ENCODE results near the gene GRIK4.

The GRIK4 gene

DNA sequence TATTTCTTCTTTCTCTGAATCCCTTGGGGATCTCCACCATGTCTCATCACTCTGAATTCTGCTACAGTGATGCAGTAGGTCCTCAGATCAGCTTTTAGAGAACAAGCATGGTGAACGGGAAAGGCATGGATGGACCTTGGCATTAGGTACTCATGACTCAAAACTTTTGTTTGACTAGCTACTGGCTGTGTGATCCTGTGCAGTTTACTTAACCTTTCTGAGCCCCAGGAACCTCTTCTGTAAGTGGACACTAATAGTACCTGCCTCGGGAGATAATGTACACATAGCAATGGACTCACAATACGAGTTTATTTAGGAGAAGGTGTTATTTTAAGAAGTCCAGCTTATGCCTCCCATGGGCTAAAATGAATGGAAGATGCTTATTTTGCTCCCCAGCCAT is 327.7 kb downstream of the GRIK4 start:
- Histone ChIP-seq H3K9me3 (ENCODE audit: control insufficient read depth in 2 of 2, low read length in 2 of 2) (no peaks in the 10 kb centered on the region), H3K27me3 (ENCODE audit: control insufficient read depth in 2 of 2, insufficient read depth in 2 of 2, low read length in 2 of 2) (peaks cover 0 to 2% of the 10 kb centered on the region in 2 donors), H3K27ac (ENCODE audit: low read depth in 2 of 2, low read length in 2 of 2) (no peak overlapping the region), H3K36me3 (ENCODE audit: control insufficient read depth in 2 of 2, insufficient read depth in 2 of 2, low read length in 2 of 2) (no peaks in the 10 kb centered on the region), H3K9ac (ENCODE audit: low read depth in 1 of 2, low read length in 2 of 2) (no peak overlapping the region), H3K4me3 (ENCODE audit: low read length in 2 of 2) (no peak overlapping the region), H3K4me1 (ENCODE audit: control insufficient read depth in 2 of 2, insufficient read depth in 2 of 2, low read length in 2 of 2) (no peaks in the 10 kb centered on the region)

DNA sequence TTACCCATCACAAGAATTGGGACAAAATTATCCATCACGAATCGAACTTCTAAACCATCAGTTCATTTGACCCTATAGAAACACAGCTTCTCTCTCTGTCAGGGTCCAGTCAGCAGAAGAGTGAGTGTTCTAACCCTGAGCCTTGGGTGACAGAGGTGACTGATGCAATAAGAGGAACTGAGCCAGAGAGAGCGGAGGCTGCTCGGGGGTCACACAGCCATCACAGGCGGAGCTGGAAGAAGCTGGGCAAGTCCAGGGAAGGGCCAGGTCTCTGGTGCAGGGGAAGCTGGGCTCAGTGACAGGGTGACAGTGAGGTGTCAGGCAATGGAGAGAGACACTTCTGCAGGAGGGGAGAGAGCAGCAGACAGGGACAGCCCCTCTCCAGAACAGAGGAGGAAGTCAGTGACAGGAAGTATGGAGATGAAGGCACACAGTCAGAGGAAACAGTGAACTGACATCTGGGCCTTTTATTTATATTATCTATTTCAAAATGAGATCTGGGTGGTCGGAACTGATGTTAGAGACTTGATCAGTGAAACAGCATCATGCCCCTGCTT is 328.4 kb downstream of the GRIK4 start:
- H3K9me3 ChIP-seq (ENCODE audit: control insufficient read depth in 2 of 2, low read length in 2 of 2), result no peaks in the 10 kb centered on the region
- peaks cover 0 to 2% of the 10 kb centered on the region in 2 donors for H3K27me3 ChIP-seq (ENCODE audit: control insufficient read depth in 2 of 2, insufficient read depth in 2 of 2, low read length in 2 of 2)
- H3K4me3 ChIP-seq (ENCODE audit: low read length in 2 of 2), result no peak overlapping the region
- H3K9ac ChIP-seq (ENCODE audit: low read depth in 1 of 2, low read length in 2 of 2), result no peak overlapping the region
- H3K27ac ChIP-seq (ENCODE audit: low read depth in 2 of 2, low read length in 2 of 2), result no peak overlapping the region
- H3K36me3 ChIP-seq (ENCODE audit: control insufficient read depth in 2 of 2, insufficient read depth in 2 of 2, low read length in 2 of 2), result no peaks in the 10 kb centered on the region
- no peaks in the 10 kb centered on the region for H3K4me1 ChIP-seq (ENCODE audit: control insufficient read depth in 2 of 2, insufficient read depth in 2 of 2, low read length in 2 of 2)

GRCh38 chr11:120840661-120841060 is 329.1 kb downstream of the GRIK4 start:
- Histone ChIP-seq H3K27me3 (ENCODE audit: control insufficient read depth in 2 of 2, insufficient read depth in 2 of 2, low read length in 2 of 2) (peaks cover 0 to 2% of the 10 kb centered on the region in 2 donors), H3K9me3 (ENCODE audit: control insufficient read depth in 2 of 2, low read length in 2 of 2) (no peaks in the 10 kb centered on the region), H3K27ac (ENCODE audit: low read depth in 2 of 2, low read length in 2 of 2) (no peak overlapping the region), H3K9ac (ENCODE audit: low read depth in 1 of 2, low read length in 2 of 2) (no peak overlapping the region), H3K4me3 (ENCODE audit: low read length in 2 of 2) (no peak overlapping the region), H3K36me3 (ENCODE audit: control insufficient read depth in 2 of 2, insufficient read depth in 2 of 2, low read length in 2 of 2) (no peaks in the 10 kb centered on the region), H3K4me1 (ENCODE audit: control insufficient read depth in 2 of 2, insufficient read depth in 2 of 2, low read length in 2 of 2) (no peaks in the 10 kb centered on the region)

DNA sequence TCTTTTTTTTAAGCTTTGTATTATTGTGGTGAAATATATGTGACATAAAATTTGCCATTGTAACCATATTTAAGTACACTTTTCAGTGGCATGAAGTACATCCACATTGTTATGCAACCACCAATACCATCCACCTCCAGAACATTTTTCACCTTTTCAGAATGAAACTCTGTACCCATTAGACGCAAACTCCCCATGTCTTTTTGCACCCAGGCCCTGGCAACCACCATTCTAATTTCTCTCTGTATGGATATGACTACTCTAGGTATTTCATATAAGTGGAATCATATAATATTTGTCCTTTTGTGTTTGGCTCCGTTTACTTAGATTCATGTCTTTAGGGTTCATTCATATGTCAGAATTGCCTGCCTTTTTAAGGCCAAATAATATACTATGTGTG is 329.5 kb downstream of the GRIK4 start:
- Histone ChIP-seq H3K4me1 (ENCODE audit: control insufficient read depth in 2 of 2, insufficient read depth in 2 of 2, low read length in 2 of 2) (no peaks in the 10 kb centered on the region), H3K4me3 (ENCODE audit: low read length in 2 of 2) (no peak overlapping the region), H3K27me3 (ENCODE audit: control insufficient read depth in 2 of 2, insufficient read depth in 2 of 2, low read length in 2 of 2) (peaks cover 0 to 2% of the 10 kb centered on the region in 2 donors), H3K27ac (ENCODE audit: low read depth in 2 of 2, low read length in 2 of 2) (no peak overlapping the region), H3K36me3 (ENCODE audit: control insufficient read depth in 2 of 2, insufficient read depth in 2 of 2, low read length in 2 of 2) (no peaks in the 10 kb centered on the region), H3K9me3 (ENCODE audit: control insufficient read depth in 2 of 2, low read length in 2 of 2) (no peaks in the 10 kb centered on the region), H3K9ac (ENCODE audit: low read depth in 1 of 2, low read length in 2 of 2) (no peak overlapping the region)

- Histone ChIP-seq H3K27me3 (ENCODE audit: control insufficient read depth in 2 of 2, insufficient read depth in 2 of 2, low read length in 2 of 2) (no peaks in the 10 kb centered on the region), H3K4me1 (ENCODE audit: control insufficient read depth in 2 of 2, insufficient read depth in 2 of 2, low read length in 2 of 2) (no peaks in the 10 kb centered on the region), H3K4me3 (ENCODE audit: low read length in 2 of 2) (no peak overlapping the region), H3K9me3 (ENCODE audit: control insufficient read depth in 2 of 2, low read length in 2 of 2) (no peaks in the 10 kb centered on the region), H3K9ac (ENCODE audit: low read depth in 1 of 2, low read length in 2 of 2) (no peak overlapping the region), H3K36me3 (ENCODE audit: control insufficient read depth in 2 of 2, insufficient read depth in 2 of 2, low read length in 2 of 2) (no peaks in the 10 kb centered on the region), H3K27ac (ENCODE audit: low read depth in 2 of 2, low read length in 2 of 2) (no peak overlapping the region)
Measured at GRCh38 chr11:120842195-120842594, 330.6 kb downstream of the GRIK4 start.

DNA sequence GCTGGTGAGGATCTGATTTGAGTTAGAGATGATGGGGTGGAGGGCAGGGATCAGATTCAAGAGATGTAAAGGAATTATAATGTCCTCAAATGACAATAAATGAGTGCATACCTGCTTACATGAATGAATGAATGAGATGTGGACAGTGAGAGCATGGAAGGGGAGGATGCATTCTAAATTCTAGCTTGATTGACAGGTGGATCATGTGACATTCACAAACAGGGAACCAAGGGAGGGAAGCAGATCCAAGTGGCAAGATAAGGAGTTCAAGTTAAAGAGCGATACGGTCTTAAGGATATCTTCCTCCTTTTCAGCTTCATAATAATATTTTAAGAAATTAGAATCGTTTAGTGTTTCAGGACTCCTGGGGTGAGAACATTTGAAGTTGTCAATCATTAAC is 341.9 kb downstream of the GRIK4 start:
- Histone ChIP-seq H3K4me1 (ENCODE audit: control insufficient read depth in 2 of 2, insufficient read depth in 2 of 2, low read length in 2 of 2) (no peaks in the 10 kb centered on the region), H3K9ac (ENCODE audit: low read depth in 1 of 2, low read length in 2 of 2) (no peak overlapping the region)

DNA sequence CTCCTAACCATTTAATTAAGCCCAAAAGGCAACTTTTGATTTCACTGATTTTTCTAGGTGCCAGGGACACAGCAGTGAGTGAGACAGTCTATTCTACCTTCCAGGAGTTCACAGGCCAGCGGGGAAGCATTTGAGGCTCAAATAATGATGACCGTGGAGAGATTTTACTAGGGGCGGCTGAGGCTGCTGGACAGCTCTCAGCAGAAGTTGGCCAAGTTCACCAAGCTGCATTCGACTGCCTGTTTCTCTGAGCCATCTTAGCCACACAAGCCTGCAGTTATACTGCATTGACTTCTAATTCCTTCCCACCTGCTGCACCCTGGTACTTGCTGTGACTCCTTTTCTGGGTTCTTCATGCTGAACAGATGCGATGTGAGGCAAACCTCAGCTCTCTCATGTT is 343.4 kb downstream of the GRIK4 start:
- H3K27ac ChIP-seq (ENCODE audit: low read depth in 2 of 2, low read length in 2 of 2), result no peak overlapping the region
- no peaks in the 10 kb centered on the region for H3K4me1 ChIP-seq (ENCODE audit: control insufficient read depth in 2 of 2, insufficient read depth in 2 of 2, low read length in 2 of 2)
- no peaks in the 10 kb centered on the region for H3K27me3 ChIP-seq (ENCODE audit: control insufficient read depth in 2 of 2, insufficient read depth in 2 of 2, low read length in 2 of 2)
- H3K9me3 ChIP-seq (ENCODE audit: control insufficient read depth in 2 of 2, low read length in 2 of 2), result no peaks in the 10 kb centered on the region
- no peak overlapping the region for H3K9ac ChIP-seq (ENCODE audit: low read depth in 1 of 2, low read length in 2 of 2)
- no peak overlapping the region for H3K4me3 ChIP-seq (ENCODE audit: low read length in 2 of 2)
- H3K36me3 ChIP-seq (ENCODE audit: control insufficient read depth in 2 of 2, insufficient read depth in 2 of 2, low read length in 2 of 2), result no peaks in the 10 kb centered on the region

More for the DNA sequence above, 341.9 kb downstream of the GRIK4 start:
- Histone ChIP-seq H3K4me3 (ENCODE audit: low read length in 2 of 2) (no peak overlapping the region), H3K27me3 (ENCODE audit: control insufficient read depth in 2 of 2, insufficient read depth in 2 of 2, low read length in 2 of 2) (no peaks in the 10 kb centered on the region), H3K36me3 (ENCODE audit: control insufficient read depth in 2 of 2, insufficient read depth in 2 of 2, low read length in 2 of 2) (no peaks in the 10 kb centered on the region), H3K27ac (ENCODE audit: low read depth in 2 of 2, low read length in 2 of 2) (no peak overlapping the region), H3K9me3 (ENCODE audit: control insufficient read depth in 2 of 2, low read length in 2 of 2) (no peaks in the 10 kb centered on the region)

GRCh38 chr11:120857508-120857907 is 346.0 kb downstream of the GRIK4 start:
- Histone ChIP-seq H3K9me3 (ENCODE audit: control insufficient read depth in 2 of 2, low read length in 2 of 2) (no peaks in the 10 kb centered on the region), H3K4me3 (ENCODE audit: low read length in 2 of 2) (no peak overlapping the region), H3K27ac (ENCODE audit: low read depth in 2 of 2, low read length in 2 of 2) (no peak overlapping the region), H3K9ac (ENCODE audit: low read depth in 1 of 2, low read length in 2 of 2) (no peak overlapping the region), H3K27me3 (ENCODE audit: control insufficient read depth in 2 of 2, insufficient read depth in 2 of 2, low read length in 2 of 2) (no peaks in the 10 kb centered on the region), H3K4me1 (ENCODE audit: control insufficient read depth in 2 of 2, insufficient read depth in 2 of 2, low read length in 2 of 2) (no peaks in the 10 kb centered on the region), H3K36me3 (ENCODE audit: control insufficient read depth in 2 of 2, insufficient read depth in 2 of 2, low read length in 2 of 2) (no peaks in the 10 kb centered on the region)

- Histone ChIP-seq H3K9me3 (ENCODE audit: control insufficient read depth in 2 of 2, low read length in 2 of 2) (no peaks in the 10 kb centered on the region), H3K36me3 (ENCODE audit: control insufficient read depth in 2 of 2, insufficient read depth in 2 of 2, low read length in 2 of 2) (no peaks in the 10 kb centered on the region), H3K4me3 (ENCODE audit: low read length in 2 of 2) (no peak overlapping the region), H3K27ac (ENCODE audit: low read depth in 2 of 2, low read length in 2 of 2) (no peak overlapping the region), H3K4me1 (ENCODE audit: control insufficient read depth in 2 of 2, insufficient read depth in 2 of 2, low read length in 2 of 2) (no peaks in the 10 kb centered on the region), H3K9ac (ENCODE audit: low read depth in 1 of 2, low read length in 2 of 2) (no peak overlapping the region), H3K27me3 (ENCODE audit: control insufficient read depth in 2 of 2, insufficient read depth in 2 of 2, low read length in 2 of 2) (no peaks in the 10 kb centered on the region)
Measured at GRCh38 chr11:120858740-120859139, 347.2 kb downstream of the GRIK4 start.

- Histone ChIP-seq H3K36me3 (ENCODE audit: control insufficient read depth in 2 of 2, insufficient read depth in 2 of 2, low read length in 2 of 2) (no peaks in the 10 kb centered on the region), H3K9me3 (ENCODE audit: control insufficient read depth in 2 of 2, low read length in 2 of 2) (no peaks in the 10 kb centered on the region), H3K4me3 (ENCODE audit: low read length in 2 of 2) (no peak overlapping the region), H3K27me3 (ENCODE audit: control insufficient read depth in 2 of 2, insufficient read depth in 2 of 2, low read length in 2 of 2) (no peaks in the 10 kb centered on the region), H3K9ac (ENCODE audit: low read depth in 1 of 2, low read length in 2 of 2) (no peak overlapping the region), H3K4me1 (ENCODE audit: control insufficient read depth in 2 of 2, insufficient read depth in 2 of 2, low read length in 2 of 2) (no peaks in the 10 kb centered on the region), H3K27ac (ENCODE audit: low read depth in 2 of 2, low read length in 2 of 2) (no peak overlapping the region)
Measured at GRCh38 chr11:120859552-120860295, 348.2 kb downstream of the GRIK4 start.

Measured in mucosa of rectum (tissue), 2 donors.